ENCODE measurements around the gene SH2D1A. TPM values are rescaled to one million over a fixed set of nuclear protein-coding genes. Genes with fewer than 3 reads are reported as not detected.
"Not testable (repeated sequence)": the region's sequence is repeated elsewhere in the genome, so short reads cannot be mapped to it uniquely, and the experiment has no call there.

The SH2D1A gene
- total and polyA plus RNA-seq, 2 donors (not counting 3 experiments of a cell fraction or from before 2014, with no cell fraction given) = not detected

DNA sequence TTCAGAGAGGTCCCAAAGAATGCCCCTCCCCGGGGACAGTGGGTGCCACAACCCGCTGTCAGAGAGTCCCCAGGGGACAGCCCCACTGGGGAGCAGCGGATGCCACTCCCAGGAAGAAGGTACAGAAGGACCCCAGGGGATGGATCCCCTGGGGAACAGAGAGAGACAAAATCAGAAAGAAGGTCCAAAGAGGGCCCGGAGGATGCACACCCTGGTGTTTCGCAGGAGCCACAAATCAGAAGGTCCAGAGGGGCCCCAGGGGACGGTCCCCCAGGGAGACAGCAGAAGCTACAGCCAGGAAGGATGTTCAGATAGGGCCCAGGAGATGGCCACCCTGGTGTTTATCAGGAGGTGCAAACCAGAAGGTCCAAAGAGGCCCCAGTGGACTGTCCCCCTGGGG lies 12.5 kb upstream of the SH2D1A start:
- ChIA-PET POLR2A (no interaction called here), CTCF (no interaction called here)
- no peak overlapping the region for H3K9ac ChIP-seq (replicated peaks; ENCODE audit: extremely low read depth, insufficient read depth, low read length)
- no peaks in the 10 kb centered on the region for H3K4me1 ChIP-seq (ENCODE audit: control insufficient read depth, extremely low read depth, insufficient read depth, low read length)
- H2AFZ ChIP-seq (ENCODE audit: low read depth, low read length) = no peak overlapping the region
- dilution Hi-C loops (cut with MboI; ENCODE audit: extremely low pct_ligation_motif_present, low sequenced_read_pairs) = no loop called here
- H3K4me3 ChIP-seq (replicated peaks in 1 of 3; ENCODE audit: insufficient read depth in 1 of 3, low read depth in 1 of 3, low read length in 3 of 3) = no peak overlapping the region
- H3K4me2 ChIP-seq (ENCODE audit: insufficient read depth, low read length) = no peak overlapping the region
- DNase-seq (ENCODE audit: low read depth, low spot score) = no peak
- intact Hi-C loops (cut with micrococcal nuclease) = no loop called here
- no peak for FAIRE-seq
- TF ChIP-seq POLR2A (IDR thresholded peaks at IDR 0.05; ENCODE audit: low read depth, low read length) (no peak), GATA2 (IDR thresholded peaks at IDR 0.05; ENCODE audit: insufficient read depth, insufficient read length, low read depth, low read length) (no peak), EZH2 (IDR thresholded peaks at IDR 0.05; ENCODE audit: borderline replicate concordance, low read depth, low read length, severe bottlenecking) (no peak), JUN (IDR thresholded peaks at IDR 0.05; ENCODE audit: borderline replicate concordance, insufficient read depth, insufficient read length, low read depth) (no peak), FOS (IDR thresholded peaks at IDR 0.05; ENCODE audit: borderline replicate concordance, insufficient read depth, low read length) (no peak)
- TF ChIP-seq, protein P1, sequence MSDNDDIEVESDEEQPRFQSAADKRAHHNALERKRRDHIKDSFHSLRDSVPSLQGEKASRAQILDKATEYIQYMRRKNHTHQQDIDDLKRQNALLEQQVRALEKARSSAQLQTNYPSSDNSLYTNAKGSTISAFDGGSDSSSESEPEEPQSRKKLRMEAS (IDR thresholded peaks at IDR 0.05; ENCODE audit: insufficient read depth, insufficient read length) = no peak
- H3K79me2 ChIP-seq (ENCODE audit: control insufficient read depth, insufficient read depth, low read length) = no peaks in the 10 kb centered on the region
- H3K27ac ChIP-seq (ENCODE audit: insufficient read depth, low read depth, low read length) = no peak overlapping the region
- no peaks in the 10 kb centered on the region for H3K9me3 ChIP-seq (replicated peaks; ENCODE audit: control insufficient read depth, insufficient read depth, low read length)
- H3K27me3 ChIP-seq (ENCODE audit: control insufficient read depth in 2 of 2, insufficient read depth in 2 of 2, low read length in 2 of 2) = no peaks in the 10 kb centered on the region
- no TSS peak for BruUV-seq (replicated peaks)
- no peaks in the 10 kb centered on the region for H3K36me3 ChIP-seq (ENCODE audit: control insufficient read depth in 2 of 2, extremely low read depth in 1 of 2, insufficient read depth in 2 of 2, low read length in 2 of 2)
- no peaks in the 10 kb centered on the region for H3K9me1 ChIP-seq (replicated peaks; ENCODE audit: control insufficient read depth, extremely low read depth, insufficient read depth, low read length)
- H4K20me1 ChIP-seq (replicated peaks; ENCODE audit: control insufficient read depth, extremely low read depth, insufficient read depth, low read length) = no peaks in the 10 kb centered on the region

DNA sequence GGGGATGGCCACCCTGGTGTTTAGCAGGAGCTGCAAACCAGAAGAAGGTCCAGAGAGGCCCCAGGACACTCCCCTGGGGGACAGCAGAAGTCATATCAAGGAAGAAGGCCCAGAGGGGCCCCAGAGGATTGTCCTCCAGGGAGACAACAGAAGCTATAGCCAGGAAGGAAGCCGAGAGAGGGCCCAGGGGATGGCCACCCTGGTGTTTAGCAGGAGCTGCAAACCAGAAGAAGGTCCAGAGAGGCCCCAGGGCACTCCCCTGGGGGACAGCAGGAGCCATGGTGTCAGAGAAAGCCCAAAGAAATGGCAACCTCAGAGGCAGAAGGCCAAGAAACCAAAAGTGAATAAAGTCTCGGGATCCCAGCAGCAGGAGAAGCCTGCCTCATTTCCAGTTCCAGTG lies 11.8 kb upstream of the SH2D1A start:
- H3K79me2 ChIP-seq (ENCODE audit: control insufficient read depth, insufficient read depth, low read length); H3K4me3 ChIP-seq (replicated peaks in 1 of 3; ENCODE audit: insufficient read depth in 1 of 3, low read depth in 1 of 3, low read length in 3 of 3); H3K9me3 ChIP-seq (replicated peaks; ENCODE audit: control insufficient read depth, insufficient read depth, low read length); BruUV-seq (replicated peaks); H2AFZ ChIP-seq (ENCODE audit: low read depth, low read length); CTCF ChIA-PET; H4K20me1 ChIP-seq (replicated peaks; ENCODE audit: control insufficient read depth, extremely low read depth, insufficient read depth, low read length); DNase-seq (ENCODE audit: low read depth, low spot score); H3K27ac ChIP-seq (ENCODE audit: insufficient read depth, low read depth, low read length); FAIRE-seq; H3K9me1 ChIP-seq (replicated peaks; ENCODE audit: control insufficient read depth, extremely low read depth, insufficient read depth, low read length); H3K9ac ChIP-seq (replicated peaks; ENCODE audit: extremely low read depth, insufficient read depth, low read length); H3K4me2 ChIP-seq (ENCODE audit: insufficient read depth, low read length); intact Hi-C loops (cut with micrococcal nuclease); H3K4me1 ChIP-seq (ENCODE audit: control insufficient read depth, extremely low read depth, insufficient read depth, low read length); POLR2A ChIA-PET; H3K36me3 ChIP-seq (ENCODE audit: control insufficient read depth in 2 of 2, extremely low read depth in 1 of 2, insufficient read depth in 2 of 2, low read length in 2 of 2); dilution Hi-C loops (cut with MboI; ENCODE audit: extremely low pct_ligation_motif_present, low sequenced_read_pairs); H3K27me3 ChIP-seq (ENCODE audit: control insufficient read depth in 2 of 2, insufficient read depth in 2 of 2, low read length in 2 of 2): not testable (repeated sequence)

Data from endothelial cell of umbilical vein (primary cell).